OCI-LY1 (cell line): ENCODE data around the gene ZNF362.

ENCODE experiments used
- H2AFZ ChIP-seq: fragments of 200-600 bp; sonication (generic), shearing (Covaris generic); 2 replicates; pipeline ENCODE4 v1.6.0; 2014; ENCODE audit warnings: antibody characterized with exemption, mild to moderate bottlenecking, low read length
- H3F3A ChIP-seq: fragments of 200-600 bp; sonication (generic), shearing (Covaris generic); 2 replicates; pipeline ENCODE4 v1.6.0; 2014; ENCODE audit warnings: mild to moderate bottlenecking, antibody characterized with exemption, low read length, moderate library complexity; ENCODE audit not compliant: insufficient read depth
- H3K27ac ChIP-seq: fragments of 200-600 bp; sonication (generic); 2 replicates; pipeline ENCODE4 v1.5.1; 2014; ENCODE audit warnings: low read length, mixed run types, mild to moderate bottlenecking, low read depth; ENCODE audit not compliant: poor library complexity, severe bottlenecking
- H3K27me3 ChIP-seq: fragments of 200-600 bp; sonication (generic); 2 replicates; pipeline ENCODE4 v1.6.0; 2014; ENCODE audit warnings: antibody characterized with exemption, mild to moderate bottlenecking, low read length, moderate library complexity; ENCODE audit not compliant: insufficient read depth
- H3K36me3 ChIP-seq: fragments of 200-600 bp; sonication (generic); 2 replicates; pipeline ENCODE4 v1.6.1; 2014; ENCODE audit warnings: mild to moderate bottlenecking, antibody characterized with exemption, low read length, moderate library complexity, mixed read lengths; ENCODE audit not compliant: insufficient read depth
- H3K4me1 ChIP-seq: fragments of 200-600 bp; sonication (generic); 2 replicates; pipeline ENCODE4 v1.5.1; 2014; ENCODE audit warnings: mild to moderate bottlenecking, low read length, moderate library complexity; ENCODE audit not compliant: insufficient read depth, severe bottlenecking
- H3K4me2 ChIP-seq: fragments of 200-600 bp; sonication (generic), shearing (Covaris generic); 2 replicates; pipeline ENCODE4 v1.6.1; 2014; ENCODE audit warnings: low read length
- H3K4me3 ChIP-seq: fragments of 200-600 bp; sonication (generic); 2 replicates; pipeline ENCODE4 v1.5.1; 2014; ENCODE audit warnings: low read length, low read depth, mild to moderate bottlenecking, mixed read lengths; ENCODE audit not compliant: poor library complexity, severe bottlenecking
- H3K79me2 ChIP-seq: fragments of 200-600 bp; shearing (Covaris generic); 2 replicates; pipeline ENCODE4 v1.6.1; 2016; ENCODE audit warnings: mixed run types, low read length, mixed read lengths; ENCODE audit not compliant: insufficient read depth
- H3K9ac ChIP-seq: fragments of 200-600 bp; sonication (generic), shearing (Covaris generic); 2 replicates; pipeline ENCODE4 v1.6.1; 2014; ENCODE audit warnings: mild to moderate bottlenecking, low read length, mixed read lengths
- H3K9me2 ChIP-seq: fragments of 200-600 bp; sonication (generic), shearing (Covaris generic); 2 replicates; pipeline ENCODE4 v1.6.1; 2014; ENCODE audit warnings: low read depth, mild to moderate bottlenecking, low read length, mixed read lengths
- H3K9me3 ChIP-seq: fragments of 200-600 bp; shearing (Covaris generic); 2 replicates; pipeline ENCODE4 v1.6.1; 2014; ENCODE audit warnings: low read length, mixed read lengths
- H4K20me1 ChIP-seq: fragments of 200-600 bp; sonication (generic), shearing (Covaris generic); 2 replicates; pipeline ENCODE4 v1.6.0; 2016; ENCODE audit warnings: mild to moderate bottlenecking, low read length; ENCODE audit not compliant: insufficient read depth
- CTCF ChIP-seq: fragments of 200-600 bp; sonication (generic), shearing (Covaris generic); IDR thresholded peaks from 2 replicates; pipeline ENCODE4 v1.5.1; 2017; ENCODE audit warnings: mild to moderate bottlenecking, antibody characterized with exemption, low read length, moderate library complexity, mixed read lengths
- EZH2 ChIP-seq: fragments of 200-600 bp; sonication (generic), shearing (Covaris generic); IDR thresholded peaks from 2 replicates; pipeline ENCODE4 v1.8.0; 2017; ENCODE audit warnings: borderline replicate concordance, mixed run types, mild to moderate bottlenecking, antibody characterized with exemption, low read length, moderate library complexity, mixed read lengths

The ZNF362 gene

GRCh38 chr1:33241866-33242265 lies 14.4 kb upstream of the ZNF362 start:
- no peaks in the 10 kb centered on the region for H3K9me3 ChIP-seq

DNA sequence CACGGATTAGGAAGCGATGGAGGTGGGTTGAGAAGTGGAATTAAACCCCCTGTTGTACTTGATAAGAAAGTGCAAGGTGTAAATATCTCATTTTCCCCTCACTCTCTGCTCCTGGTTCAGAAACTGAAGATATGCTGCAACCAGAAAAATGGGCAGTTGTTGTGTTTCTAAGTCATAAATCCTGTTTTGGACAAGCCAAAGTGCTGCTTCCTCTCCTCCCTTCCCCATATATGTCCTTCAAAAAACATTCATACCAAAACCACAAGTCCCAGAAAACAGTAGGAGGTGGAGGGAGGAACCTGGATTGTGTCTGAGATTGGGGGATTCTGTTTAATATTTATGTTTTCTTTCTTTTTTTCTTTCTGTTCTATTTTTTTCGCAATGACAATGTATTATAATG lies 13.6 kb upstream of the ZNF362 start:
- H3K79me2 ChIP-seq, result no peaks in the 10 kb centered on the region
- H3K4me1 ChIP-seq, result no peaks in the 10 kb centered on the region
- no peak overlapping the region for H3K4me3 ChIP-seq
- no peaks in the 10 kb centered on the region for H3F3A ChIP-seq
- H3K27me3 ChIP-seq, result no peaks in the 10 kb centered on the region; the same call in 1 of the 2 replicates
- H3K4me2 ChIP-seq, result no peak overlapping the region
- no peak overlapping the region for H3K27ac ChIP-seq
- H3K9me2 ChIP-seq, result no peaks in the 10 kb centered on the region
- TF ChIP-seq EZH2 (no peak), CTCF (no peak)
- no peaks in the 10 kb centered on the region for H3K36me3 ChIP-seq
- H3K9me3 ChIP-seq, result no peaks in the 10 kb centered on the region
- H3K9ac ChIP-seq, result no peak overlapping the region
- no peaks in the 10 kb centered on the region for H4K20me1 ChIP-seq
- H2AFZ ChIP-seq, result no peak overlapping the region

More at GRCh38 chr1:33241866-33242265, 14.4 kb upstream of the ZNF362 start:
- H3K27ac ChIP-seq, result no peak overlapping the region
- H3K4me1 ChIP-seq, result no peaks in the 10 kb centered on the region
- no peaks in the 10 kb centered on the region for H3K79me2 ChIP-seq
- no peaks in the 10 kb centered on the region for H3F3A ChIP-seq
- H3K4me3 ChIP-seq, result no peak overlapping the region
- no peak for TF ChIP-seq EZH2
- no peaks in the 10 kb centered on the region for H3K9me2 ChIP-seq
- H2AFZ ChIP-seq, result no peak overlapping the region
- H3K4me2 ChIP-seq, result no peak overlapping the region
- H3K36me3 ChIP-seq, result no peaks in the 10 kb centered on the region
- H3K9ac ChIP-seq, result no peak overlapping the region
- no peaks in the 10 kb centered on the region for H4K20me1 ChIP-seq
- no peaks in the 10 kb centered on the region; the same call in 1 of the 2 replicates for H3K27me3 ChIP-seq

GRCh38 chr1:33244143-33244808 lies 12.0 kb upstream of the ZNF362 start:
- Histone ChIP-seq H4K20me1 (no peaks in the 10 kb centered on the region), H3K9me3 (no peaks in the 10 kb centered on the region), H3F3A (no peaks in the 10 kb centered on the region), H3K9ac (no peak overlapping the region), H2AFZ (no peak overlapping the region), H3K27me3 (no peaks in the 10 kb centered on the region; the same call in 1 of the 2 replicates), H3K36me3 (no peaks in the 10 kb centered on the region), H3K27ac (no peak overlapping the region), H3K4me1 (no peaks in the 10 kb centered on the region), H3K4me3 (no peak overlapping the region), H3K4me2 (no peak overlapping the region), H3K9me2 (no peaks in the 10 kb centered on the region), H3K79me2 (no peaks in the 10 kb centered on the region)
- TF ChIP-seq EZH2 (no peak), CTCF (no peak)

DNA sequence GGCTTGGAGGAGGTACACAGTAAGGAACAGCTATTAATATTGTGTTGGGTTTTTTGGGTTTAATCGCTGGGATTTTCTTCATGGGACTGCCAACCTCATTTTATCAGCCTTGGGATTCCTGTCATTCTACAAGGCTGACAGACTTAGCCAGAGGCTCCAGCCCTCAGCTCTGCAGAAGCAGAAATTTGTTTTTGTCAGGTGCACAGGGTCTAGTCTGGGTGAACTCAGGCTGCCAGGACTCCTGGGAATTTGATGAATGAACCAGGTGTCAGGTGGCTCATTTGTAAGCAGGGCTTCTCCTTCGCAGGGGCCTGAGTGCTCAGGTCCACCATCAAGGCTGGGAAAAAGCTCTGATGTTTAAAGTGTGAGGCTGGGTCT lies 11.5 kb upstream of the ZNF362 start:
- H4K20me1 ChIP-seq, result no peaks in the 10 kb centered on the region
- no peak overlapping the region for H3K4me2 ChIP-seq
- H2AFZ ChIP-seq, result no peak overlapping the region
- no peaks in the 10 kb centered on the region; the same call in 1 of the 2 replicates for H3K27me3 ChIP-seq
- H3K36me3 ChIP-seq, result no peaks in the 10 kb centered on the region
- H3K9me3 ChIP-seq, result no peaks in the 10 kb centered on the region
- H3K79me2 ChIP-seq, result no peaks in the 10 kb centered on the region
- H3K9ac ChIP-seq, result no peak overlapping the region
- H3F3A ChIP-seq, result no peaks in the 10 kb centered on the region
- no peak overlapping the region for H3K27ac ChIP-seq
- TF ChIP-seq CTCF (no peak), EZH2 (no peak)
- H3K9me2 ChIP-seq, result no peaks in the 10 kb centered on the region
- no peaks in the 10 kb centered on the region for H3K4me1 ChIP-seq
- H3K4me3 ChIP-seq, result no peak overlapping the region
